CD8-positive, alpha-beta memory T cell (primary cell): ENCODE data around the gene FMNL2. TPM values are rescaled to one million over a fixed set of nuclear protein-coding genes. Genes with fewer than 3 reads are reported as not detected.

Source experiments
- CTCF ChIA-PET: fragments of 350-600 bp; sonication (Branson Sonifier 250); formaldehyde crosslinking; loops from one replicate; lab custom pipeline; 2021; ENCODE audit warnings: antibody characterized with exemption; lab: Charles Lee
- POLR2A ChIA-PET: fragments of 350-600 bp; sonication (Branson Sonifier 250); formaldehyde crosslinking; loops from one replicate; lab custom pipeline; 2021; ENCODE audit warnings: antibody characterized with exemption; lab: Charles Lee
- DNase-seq, 5 donors: peaks; one replicate each; pipeline versions ENCODE4 v3.0.0 to v3.0.0-alpha.2; 2020 to 2022; ENCODE audit warnings: mixed read lengths in 1 of 5
- H3K27ac ChIP-seq: one replicate; pipeline ENCODE4 v1.7.0; 2013; ENCODE audit warnings: low read depth, mild to moderate bottlenecking, low read length, moderate library complexity
- H3K27me3 ChIP-seq: 2 replicates; pipeline ENCODE4 v1.7.0; 2013; ENCODE audit warnings: low read length, mild to moderate bottlenecking; ENCODE audit not compliant: insufficient read depth, poor library complexity, severe bottlenecking
- H3K36me3 ChIP-seq: 2 replicates; pipeline ENCODE4 v1.7.0; 2013; ENCODE audit warnings: mild to moderate bottlenecking, low read length, moderate library complexity; ENCODE audit not compliant: insufficient read depth
- H3K4me1 ChIP-seq: 2 replicates; pipeline ENCODE4 v1.7.0; 2013; ENCODE audit warnings: mild to moderate bottlenecking, low read length, moderate library complexity; ENCODE audit not compliant: insufficient read depth
- H3K4me3 ChIP-seq: 2 replicates; pipeline ENCODE4 v1.7.0; 2013; ENCODE audit warnings: mild to moderate bottlenecking, low read length
- H3K9me3 ChIP-seq: 2 replicates; pipeline ENCODE4 v1.7.0; 2013; ENCODE audit warnings: mild to moderate bottlenecking, low read length
- H3K27ac Mint-ChIP-seq, 8 donors: one replicate each; pipeline ENCODE4 v1.8.0; 2020 to 2021; ENCODE audit warnings: mixed read lengths in 8 of 8, mild to moderate bottlenecking in 6 of 8, inconsistent platforms in 3 of 8, moderate library complexity in 3 of 8
- H3K27me3 Mint-ChIP-seq, 2 donors: one replicate each; pipeline ENCODE4 v1.8.0; 2020 to 2021; ENCODE audit warnings: mixed read lengths in 2 of 2, mild to moderate bottlenecking in 1 of 2, moderate library complexity in 1 of 2
- H3K36me3 Mint-ChIP-seq, 3 donors: one replicate each; pipeline ENCODE4 v1.8.0; 2020 to 2021; ENCODE audit warnings: mixed read lengths in 3 of 3, inconsistent platforms in 1 of 3, mild to moderate bottlenecking in 1 of 3
- H3K4me1 Mint-ChIP-seq, 3 donors: one replicate each; pipeline ENCODE4 v1.8.0; 2020 to 2021; ENCODE audit warnings: mixed read lengths in 3 of 3, inconsistent platforms in 1 of 3, mild to moderate bottlenecking in 1 of 3
- H3K4me3 Mint-ChIP-seq, 7 donors: one replicate each; pipeline ENCODE4 v1.8.0; 2020 to 2021; ENCODE audit warnings: mixed read lengths in 7 of 7, mild to moderate bottlenecking in 6 of 7, moderate library complexity in 4 of 7, inconsistent platforms in 2 of 7
- H3K9me3 Mint-ChIP-seq, 5 donors: one replicate each; pipeline ENCODE4 v1.8.0; 2020 to 2022; ENCODE audit warnings: mixed read lengths in 5 of 5, mild to moderate bottlenecking in 3 of 5, moderate library complexity in 2 of 5, inconsistent platforms in 1 of 5
- polyA plus RNA-seq: library from polyadenylated mRNA; unstranded; fragments of 300-500 nt; fragmentation: Illumina TruSeq; gene quantifications from one replicate; pipeline ENCODE4 v1.2.3, GENCODE V29; 2021
- total RNA-seq, 2 experiments: library from RNA; stranded (reverse); gene quantifications; one replicate each; pipeline ENCODE4 v1.2.3, GENCODE V29; 2021

The FMNL2 gene
- total and polyA plus RNA-seq, 3 experiments from 2014 or later = 0.05 to 0.59 (median 0.58) TPM

GRCh38 chr2:152550386-152550785 lies 215.4 kb downstream of the FMNL2 start:
- no peaks in the 10 kb centered on the region for H3K4me1 Mint-ChIP-seq
- CTCF ChIA-PET = no interaction called here
- no peaks in the 10 kb centered on the region for H3K9me3 ChIP-seq

GRCh38 chr2:152552888-152553287 lies 217.9 kb downstream of the FMNL2 start:
- no peak overlapping the region for H3K27ac ChIP-seq
- H3K4me3 ChIP-seq = no peak overlapping the region
- H3K4me1 Mint-ChIP-seq = no peaks in the 10 kb centered on the region
- no peaks in the 10 kb centered on the region for H3K36me3 Mint-ChIP-seq
- H3K27me3 Mint-ChIP-seq = peaks cover 5 to 13% of the 10 kb centered on the region in 2 donors
- no peak for DNase-seq
- H3K4me1 ChIP-seq = no peaks in the 10 kb centered on the region
- no peaks in the 10 kb centered on the region for H3K36me3 ChIP-seq
- ChIA-PET POLR2A (no interaction called here), CTCF (no interaction called here)
- no peaks in the 10 kb centered on the region for H3K27me3 ChIP-seq
- no peaks in the 10 kb centered on the region for H3K9me3 ChIP-seq
- no peaks in the 10 kb centered on the region for H3K9me3 Mint-ChIP-seq
- no peak overlapping the region for H3K27ac Mint-ChIP-seq
- H3K4me3 Mint-ChIP-seq = no peak overlapping the region

More at GRCh38 chr2:152550386-152550785, 215.4 kb downstream of the FMNL2 start:
- H3K36me3 ChIP-seq = no peaks in the 10 kb centered on the region
- no peak overlapping the region for H3K4me3 ChIP-seq
- no peaks in the 10 kb centered on the region for H3K9me3 Mint-ChIP-seq
- no peaks in the 10 kb centered on the region for H3K4me1 ChIP-seq
- H3K27me3 ChIP-seq = no peaks in the 10 kb centered on the region
- no peaks in the 10 kb centered on the region for H3K36me3 Mint-ChIP-seq
- POLR2A ChIA-PET = no interaction called here
- no peak overlapping the region for H3K27ac Mint-ChIP-seq
- peaks cover 5 to 9% of the 10 kb centered on the region in 2 donors for H3K27me3 Mint-ChIP-seq
- no peak for DNase-seq
- H3K27ac ChIP-seq = no peak overlapping the region
- no peak overlapping the region for H3K4me3 Mint-ChIP-seq

- no peak overlapping the region for H3K4me3 ChIP-seq
- POLR2A ChIA-PET = no interaction called here
- no peaks in the 10 kb centered on the region for H3K4me1 Mint-ChIP-seq
Measured at GRCh38 chr2:152553518-152553917, 218.5 kb downstream of the FMNL2 start.

GRCh38 chr2:152555048-152555447 lies 220.1 kb downstream of the FMNL2 start:
- POLR2A ChIA-PET = no interaction called here
- no peak overlapping the region for H3K27ac ChIP-seq
- H3K9me3 ChIP-seq = no peaks in the 10 kb centered on the region
- Mint-ChIP-seq H3K4me1 (no peaks in the 10 kb centered on the region), H3K9me3 (no peaks in the 10 kb centered on the region), H3K27me3 (peaks cover 5 to 10% of the 10 kb centered on the region in 2 donors), H3K4me3 (no peak overlapping the region), H3K27ac (no peak overlapping the region), H3K36me3 (no peaks in the 10 kb centered on the region)
- H3K36me3 ChIP-seq = no peaks in the 10 kb centered on the region
- no peaks in the 10 kb centered on the region for H3K27me3 ChIP-seq
- H3K4me3 ChIP-seq = no peak overlapping the region
- no peak for DNase-seq
- CTCF ChIA-PET = no interaction called here
- no peaks in the 10 kb centered on the region for H3K4me1 ChIP-seq

More at GRCh38 chr2:152553518-152553917, 218.5 kb downstream of the FMNL2 start:
- no peaks in the 10 kb centered on the region for H3K36me3 Mint-ChIP-seq
- H3K36me3 ChIP-seq = no peaks in the 10 kb centered on the region
- DNase-seq = no peak
- H3K27ac Mint-ChIP-seq = no peak overlapping the region
- no peak overlapping the region for H3K4me3 Mint-ChIP-seq
- H3K4me1 ChIP-seq = no peaks in the 10 kb centered on the region
- H3K9me3 ChIP-seq = no peaks in the 10 kb centered on the region
- H3K9me3 Mint-ChIP-seq = no peaks in the 10 kb centered on the region
- CTCF ChIA-PET = no interaction called here
- no peaks in the 10 kb centered on the region for H3K27me3 ChIP-seq
- peaks cover 5 to 13% of the 10 kb centered on the region in 2 donors for H3K27me3 Mint-ChIP-seq
- no peak overlapping the region for H3K27ac ChIP-seq

GRCh38 chr2:152556506-152556905 lies 221.5 kb downstream of the FMNL2 start:
- no peak overlapping the region for H3K27ac Mint-ChIP-seq
- H3K27ac ChIP-seq = no peak overlapping the region
- no peaks in the 10 kb centered on the region for H3K9me3 ChIP-seq
- no peaks in the 10 kb centered on the region for H3K9me3 Mint-ChIP-seq
- ChIA-PET CTCF (no interaction called here), POLR2A (interaction anchor here (0.7 kb wide), 1 partner anchor 44 kb away, joined by 6 read pairs; no protein-coding TSS in a partner anchor)
- H3K4me3 ChIP-seq = no peak overlapping the region
- no peaks in the 10 kb centered on the region for H3K36me3 Mint-ChIP-seq
- no peaks in the 10 kb centered on the region for H3K36me3 ChIP-seq
- peaks cover 5 to 7% of the 10 kb centered on the region in 2 donors for H3K27me3 Mint-ChIP-seq
- no peaks in the 10 kb centered on the region for H3K27me3 ChIP-seq
- no peak for DNase-seq
- H3K4me3 Mint-ChIP-seq = no peak overlapping the region
- no peaks in the 10 kb centered on the region for H3K4me1 ChIP-seq
- no peaks in the 10 kb centered on the region for H3K4me1 Mint-ChIP-seq

- no peaks in the 10 kb centered on the region for H3K36me3 ChIP-seq
- H3K4me1 Mint-ChIP-seq = no peaks in the 10 kb centered on the region
- no peak overlapping the region for H3K4me3 ChIP-seq
- no peak overlapping the region for H3K4me3 Mint-ChIP-seq
- H3K4me1 ChIP-seq = no peaks in the 10 kb centered on the region
- H3K27me3 Mint-ChIP-seq = peaks cover 5 to 7% of the 10 kb centered on the region in 2 donors
- H3K27ac ChIP-seq = no peak overlapping the region
- no peaks in the 10 kb centered on the region for H3K36me3 Mint-ChIP-seq
- no peak overlapping the region for H3K27ac Mint-ChIP-seq
- H3K9me3 Mint-ChIP-seq = no peaks in the 10 kb centered on the region
- no peak for DNase-seq
- ChIA-PET CTCF (no interaction called here), POLR2A (interaction anchor here (0.7 kb wide), 1 partner anchor 43 kb away, joined by 6 read pairs; no protein-coding TSS in a partner anchor)
- H3K27me3 ChIP-seq = no peaks in the 10 kb centered on the region
- H3K9me3 ChIP-seq = no peaks in the 10 kb centered on the region
Measured at GRCh38 chr2:152557273-152557888, 222.4 kb downstream of the FMNL2 start.

- H3K4me1 Mint-ChIP-seq = no peaks in the 10 kb centered on the region
- Histone ChIP-seq H3K9me3 (no peaks in the 10 kb centered on the region), H3K36me3 (no peaks in the 10 kb centered on the region), H3K4me3 (no peak overlapping the region), H3K4me1 (no peaks in the 10 kb centered on the region), H3K27me3 (no peaks in the 10 kb centered on the region), H3K27ac (no peak overlapping the region)
- no peak overlapping the region for H3K27ac Mint-ChIP-seq
- no peak for DNase-seq
- H3K36me3 Mint-ChIP-seq = no peaks in the 10 kb centered on the region
- no peaks in the 10 kb centered on the region for H3K9me3 Mint-ChIP-seq
- peaks cover 4 to 5% of the 10 kb centered on the region in 2 donors for H3K27me3 Mint-ChIP-seq
- ChIA-PET POLR2A (no interaction called here), CTCF (no interaction called here)
- no peak overlapping the region for H3K4me3 Mint-ChIP-seq
Measured at GRCh38 chr2:152558158-152558984, 223.4 kb downstream of the FMNL2 start.

GRCh38 chr2:152559008-152559407 lies 224.0 kb downstream of the FMNL2 start:
- H3K27ac Mint-ChIP-seq = no peak overlapping the region
- H3K9me3 Mint-ChIP-seq = no peaks in the 10 kb centered on the region
- DNase-seq = no peak
- H3K27ac ChIP-seq = no peak overlapping the region
- H3K4me3 Mint-ChIP-seq = no peak overlapping the region
- no peaks in the 10 kb centered on the region for H3K36me3 Mint-ChIP-seq
- H3K9me3 ChIP-seq = no peaks in the 10 kb centered on the region
- no peaks in the 10 kb centered on the region for H3K4me1 ChIP-seq
- ChIA-PET CTCF (no interaction called here), POLR2A (no interaction called here)
- peaks cover 4 to 5% of the 10 kb centered on the region in 2 donors for H3K27me3 Mint-ChIP-seq
- H3K4me1 Mint-ChIP-seq = no peaks in the 10 kb centered on the region
- no peaks in the 10 kb centered on the region for H3K27me3 ChIP-seq
- H3K36me3 ChIP-seq = no peaks in the 10 kb centered on the region
- H3K4me3 ChIP-seq = no peak overlapping the region
